ENCODE results near the gene LIG3.

Gene LIG3

DNA sequence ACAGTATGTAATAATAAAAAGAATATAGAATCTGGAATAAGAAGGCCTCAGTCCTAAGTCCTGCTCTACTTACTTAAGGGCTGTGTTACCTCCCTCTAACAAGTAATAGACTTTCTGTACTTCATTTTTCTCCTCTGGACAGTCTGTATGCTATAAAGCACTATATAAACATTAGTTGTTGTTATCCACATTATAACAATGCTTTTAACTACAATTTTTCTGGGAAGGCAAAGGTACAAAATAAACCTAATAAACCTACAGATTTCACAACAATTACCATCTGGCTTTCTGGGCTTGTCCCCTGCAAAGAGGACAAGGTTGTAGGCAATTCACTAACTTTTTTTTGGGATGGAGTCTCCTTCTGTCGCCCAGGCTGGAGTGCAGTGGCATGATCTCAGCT, 50.5 kb downstream of the LIG3 start:
- TF ChIP-seq TOX (CRISPR knock-in tag; IDR thresholded peaks at IDR 0.05; ENCODE audit: borderline replicate concordance) = no peak
- TF ChIP-seq ZNF8 (CRISPR knock-in tag; IDR thresholded peaks at IDR 0.05) = no peak
- TF ChIP-seq ISL1 (CRISPR knock-in tag; IDR thresholded peaks at IDR 0.05) = no peak
- TF ChIP-seq, protein P1, sequence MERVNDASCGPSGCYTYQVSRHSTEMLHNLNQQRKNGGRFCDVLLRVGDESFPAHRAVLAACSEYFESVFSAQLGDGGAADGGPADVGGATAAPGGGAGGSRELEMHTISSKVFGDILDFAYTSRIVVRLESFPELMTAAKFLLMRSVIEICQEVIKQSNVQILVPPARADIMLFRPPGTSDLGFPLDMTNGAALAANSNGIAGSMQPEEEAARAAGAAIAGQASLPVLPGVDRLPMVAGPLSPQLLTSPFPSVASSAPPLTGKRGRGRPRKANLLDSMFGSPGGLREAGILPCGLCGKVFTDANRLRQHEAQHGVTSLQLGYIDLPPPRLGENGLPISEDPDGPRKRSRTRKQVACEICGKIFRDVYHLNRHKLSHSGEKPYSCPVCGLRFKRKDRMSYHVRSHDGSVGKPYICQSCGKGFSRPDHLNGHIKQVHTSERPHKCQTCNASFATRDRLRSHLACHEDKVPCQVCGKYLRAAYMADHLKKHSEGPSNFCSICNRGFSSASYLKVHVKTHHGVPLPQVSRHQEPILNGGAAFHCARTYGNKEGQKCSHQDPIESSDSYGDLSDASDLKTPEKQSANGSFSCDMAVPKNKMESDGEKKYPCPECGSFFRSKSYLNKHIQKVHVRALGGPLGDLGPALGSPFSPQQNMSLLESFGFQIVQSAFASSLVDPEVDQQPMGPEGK (CRISPR knock-in tag; IDR thresholded peaks at IDR 0.05; ENCODE audit: borderline replicate concordance) = no peak
- TF ChIP-seq, protein P2, sequence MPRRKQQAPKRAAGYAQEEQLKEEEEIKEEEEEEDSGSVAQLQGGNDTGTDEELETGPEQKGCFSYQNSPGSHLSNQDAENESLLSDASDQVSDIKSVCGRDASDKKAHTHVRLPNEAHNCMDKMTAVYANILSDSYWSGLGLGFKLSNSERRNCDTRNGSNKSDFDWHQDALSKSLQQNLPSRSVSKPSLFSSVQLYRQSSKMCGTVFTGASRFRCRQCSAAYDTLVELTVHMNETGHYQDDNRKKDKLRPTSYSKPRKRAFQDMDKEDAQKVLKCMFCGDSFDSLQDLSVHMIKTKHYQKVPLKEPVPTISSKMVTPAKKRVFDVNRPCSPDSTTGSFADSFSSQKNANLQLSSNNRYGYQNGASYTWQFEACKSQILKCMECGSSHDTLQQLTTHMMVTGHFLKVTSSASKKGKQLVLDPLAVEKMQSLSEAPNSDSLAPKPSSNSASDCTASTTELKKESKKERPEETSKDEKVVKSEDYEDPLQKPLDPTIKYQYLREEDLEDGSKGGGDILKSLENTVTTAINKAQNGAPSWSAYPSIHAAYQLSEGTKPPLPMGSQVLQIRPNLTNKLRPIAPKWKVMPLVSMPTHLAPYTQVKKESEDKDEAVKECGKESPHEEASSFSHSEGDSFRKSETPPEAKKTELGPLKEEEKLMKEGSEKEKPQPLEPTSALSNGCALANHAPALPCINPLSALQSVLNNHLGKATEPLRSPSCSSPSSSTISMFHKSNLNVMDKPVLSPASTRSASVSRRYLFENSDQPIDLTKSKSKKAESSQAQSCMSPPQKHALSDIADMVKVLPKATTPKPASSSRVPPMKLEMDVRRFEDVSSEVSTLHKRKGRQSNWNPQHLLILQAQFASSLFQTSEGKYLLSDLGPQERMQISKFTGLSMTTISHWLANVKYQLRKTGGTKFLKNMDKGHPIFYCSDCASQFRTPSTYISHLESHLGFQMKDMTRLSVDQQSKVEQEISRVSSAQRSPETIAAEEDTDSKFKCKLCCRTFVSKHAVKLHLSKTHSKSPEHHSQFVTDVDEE (CRISPR knock-in tag; IDR thresholded peaks at IDR 0.05) = no peak
- TF ChIP-seq RARB (CRISPR knock-in tag; IDR thresholded peaks at IDR 0.05) = no peak
- TF ChIP-seq BACH2 (CRISPR knock-in tag; IDR thresholded peaks at IDR 0.05; ENCODE audit: borderline replicate concordance) = no peak
- TF ChIP-seq ZC3H10 (CRISPR knock-in tag; IDR thresholded peaks at IDR 0.05) = no peak
- TF ChIP-seq OSR1 (CRISPR knock-in tag; IDR thresholded peaks at IDR 0.05) = no peak
- no peak for TF ChIP-seq TCF4 (CRISPR knock-in tag; IDR thresholded peaks at IDR 0.05; ENCODE audit: borderline replicate concordance)
- TF ChIP-seq SNAI2 (CRISPR knock-in tag; IDR thresholded peaks at IDR 0.05) = no peak
- TF ChIP-seq, protein P3, sequence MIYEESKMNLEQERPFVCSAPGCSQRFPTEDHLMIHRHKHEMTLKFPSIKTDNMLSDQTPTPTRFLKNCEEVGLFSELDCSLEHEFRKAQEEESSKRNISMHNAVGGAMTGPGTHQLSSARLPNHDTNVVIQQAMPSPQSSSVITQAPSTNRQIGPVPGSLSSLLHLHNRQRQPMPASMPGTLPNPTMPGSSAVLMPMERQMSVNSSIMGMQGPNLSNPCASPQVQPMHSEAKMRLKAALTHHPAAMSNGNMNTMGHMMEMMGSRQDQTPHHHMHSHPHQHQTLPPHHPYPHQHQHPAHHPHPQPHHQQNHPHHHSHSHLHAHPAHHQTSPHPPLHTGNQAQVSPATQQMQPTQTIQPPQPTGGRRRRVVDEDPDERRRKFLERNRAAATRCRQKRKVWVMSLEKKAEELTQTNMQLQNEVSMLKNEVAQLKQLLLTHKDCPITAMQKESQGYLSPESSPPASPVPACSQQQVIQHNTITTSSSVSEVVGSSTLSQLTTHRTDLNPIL (CRISPR knock-in tag; IDR thresholded peaks at IDR 0.05; ENCODE audit: low read depth) = no peak
- TF ChIP-seq, protein P4, sequence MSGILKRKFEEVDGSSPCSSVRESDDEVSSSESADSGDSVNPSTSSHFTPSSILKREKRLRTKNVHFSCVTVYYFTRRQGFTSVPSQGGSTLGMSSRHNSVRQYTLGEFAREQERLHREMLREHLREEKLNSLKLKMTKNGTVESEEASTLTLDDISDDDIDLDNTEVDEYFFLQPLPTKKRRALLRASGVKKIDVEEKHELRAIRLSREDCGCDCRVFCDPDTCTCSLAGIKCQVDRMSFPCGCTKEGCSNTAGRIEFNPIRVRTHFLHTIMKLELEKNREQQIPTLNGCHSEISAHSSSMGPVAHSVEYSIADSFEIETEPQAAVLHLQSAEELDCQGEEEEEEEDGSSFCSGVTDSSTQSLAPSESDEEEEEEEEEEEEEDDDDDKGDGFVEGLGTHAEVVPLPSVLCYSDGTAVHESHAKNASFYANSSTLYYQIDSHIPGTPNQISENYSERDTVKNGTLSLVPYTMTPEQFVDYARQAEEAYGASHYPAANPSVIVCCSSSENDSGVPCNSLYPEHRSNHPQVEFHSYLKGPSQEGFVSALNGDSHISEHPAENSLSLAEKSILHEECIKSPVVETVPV (CRISPR knock-in tag; IDR thresholded peaks at IDR 0.05) = no peak
- TF ChIP-seq PPARA (CRISPR knock-in tag; IDR thresholded peaks at IDR 0.05; ENCODE audit: borderline replicate concordance) = no peak
- no peak for TF ChIP-seq ARNTL (CRISPR knock-in tag; IDR thresholded peaks at IDR 0.05; ENCODE audit: borderline replicate concordance, low read depth)
- TF ChIP-seq ZNF565 (CRISPR knock-in tag; conservative IDR thresholded peaks at IDR 0.05; ENCODE audit: low read depth) = no peak
- TF ChIP-seq GLIS3 (CRISPR knock-in tag; IDR thresholded peaks at IDR 0.05) = no peak

DNA sequence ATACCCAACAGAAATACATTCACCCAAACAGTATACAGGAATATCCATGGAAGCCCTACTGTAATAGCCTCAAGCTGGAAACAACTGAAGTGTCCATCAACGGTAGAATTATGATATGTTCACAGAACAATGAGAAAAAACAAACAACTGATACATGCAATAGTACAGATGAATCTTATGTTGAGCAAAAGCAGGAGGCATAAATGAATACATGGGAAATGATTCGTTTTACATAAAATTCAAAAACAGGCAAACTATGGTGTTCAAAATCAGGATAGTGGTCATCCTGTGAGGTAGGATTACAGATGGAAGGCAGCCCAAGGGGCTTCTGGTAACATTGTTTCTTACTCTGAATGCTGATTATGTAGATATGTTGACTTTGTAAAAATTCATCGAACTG, 58.1 kb downstream of the LIG3 start:
- TF ChIP-seq ZFP30 (CRISPR knock-in tag; IDR thresholded peaks at IDR 0.05) (no peak), GLIS3 (CRISPR knock-in tag; IDR thresholded peaks at IDR 0.05) (no peak), TOX (CRISPR knock-in tag; IDR thresholded peaks at IDR 0.05; ENCODE audit: borderline replicate concordance) (no peak), BACH2 (CRISPR knock-in tag; IDR thresholded peaks at IDR 0.05; ENCODE audit: borderline replicate concordance) (no peak), ZNF70 (CRISPR knock-in tag; IDR thresholded peaks at IDR 0.05) (no peak), ARNTL (CRISPR knock-in tag; IDR thresholded peaks at IDR 0.05; ENCODE audit: borderline replicate concordance, low read depth) (no peak)
- TF ChIP-seq, protein P1 (CRISPR knock-in tag; IDR thresholded peaks at IDR 0.05; ENCODE audit: borderline replicate concordance) = no peak
- no peak for ATAC-seq

More for the DNA sequence above, 50.5 kb downstream of the LIG3 start:
- no peak for ATAC-seq

DNA sequence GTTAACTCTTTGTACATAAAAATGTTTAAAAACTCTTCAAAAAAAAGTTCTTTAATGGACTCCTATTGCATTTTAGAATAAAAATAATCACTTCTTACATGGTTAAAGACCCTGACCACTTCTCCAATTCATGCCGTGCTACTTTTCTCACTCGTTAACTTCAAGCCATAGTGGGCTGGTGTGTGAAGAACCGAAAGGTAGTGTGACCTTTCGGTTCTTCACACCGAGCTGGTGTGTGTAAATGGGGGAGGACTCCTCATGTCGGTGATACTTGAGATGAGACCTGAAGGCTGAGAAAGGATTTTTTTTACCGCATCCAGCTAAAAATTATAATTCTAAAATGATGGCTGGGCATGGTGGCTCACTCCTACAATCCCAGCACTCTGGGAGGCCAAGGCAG, 61.1 kb downstream of the LIG3 start:
- TF ChIP-seq, protein P4 (CRISPR knock-in tag; IDR thresholded peaks at IDR 0.05) = no peak
- ATAC-seq = no peak
